Neuronal stem cell (in vitro differentiated cells): ENCODE results near the gene SORBS1.
"Not testable (repeated sequence)": the region's sequence is repeated elsewhere in the genome, so short reads cannot be mapped to it uniquely, and the experiment has no call there.

ENCODE experiments used
- DNase-seq: peaks from one replicate; pipeline ENCODE4 v3.0.0-alpha.2; 2013; ENCODE audit warnings: low spot score
- H2AFZ ChIP-seq: one replicate; pipeline ENCODE4 v1.6.1; 2013; ENCODE audit warnings: mild to moderate bottlenecking, low read length, inconsistent platforms
- H2AK5ac ChIP-seq: 2 replicates; pipeline ENCODE4 v1.6.1; 2013; ENCODE audit warnings: low read depth, mild to moderate bottlenecking, inconsistent platforms, low read length, moderate library complexity, mixed read lengths
- H2BK120ac ChIP-seq: 2 replicates; pipeline ENCODE4 v1.6.1; 2013; ENCODE audit warnings: low read depth, mild to moderate bottlenecking, inconsistent platforms, low read length, moderate library complexity, mixed read lengths
- H2BK12ac ChIP-seq: one replicate; pipeline ENCODE4 v1.6.1; 2013; ENCODE audit warnings: low read length, inconsistent platforms
- H2BK15ac ChIP-seq: 2 replicates; pipeline ENCODE4 v1.6.1; 2013; ENCODE audit warnings: mild to moderate bottlenecking, low read length, inconsistent platforms, mixed read lengths
- H2BK5ac ChIP-seq: one replicate; pipeline ENCODE4 v1.6.1; 2013; ENCODE audit warnings: inconsistent platforms, mild to moderate bottlenecking, low read length, moderate library complexity
- H3K14ac ChIP-seq: one replicate; pipeline ENCODE4 v1.6.1; 2013; ENCODE audit warnings: low read length, inconsistent platforms
- H3K18ac ChIP-seq: 2 replicates; pipeline ENCODE4 v1.6.1; 2013; ENCODE audit warnings: low read length, inconsistent platforms
- H3K23ac ChIP-seq: 2 replicates; pipeline ENCODE4 v1.6.1; 2013; ENCODE audit warnings: low read depth, mild to moderate bottlenecking, mixed read lengths, low read length, inconsistent platforms; ENCODE audit not compliant: poor library complexity
- H3K27ac ChIP-seq: replicated peaks from 3 replicates; pipeline ENCODE4 v1.5.1; 2013; ENCODE audit warnings: low read length, inconsistent platforms
- H3K27me3 ChIP-seq, 3 experiments: 2 replicates each; pipeline ENCODE4 v1.6.1; 2013; ENCODE audit warnings: low read length in 3 of 3, mild to moderate bottlenecking in 2 of 3, inconsistent platforms in 1 of 3, low read depth in 1 of 3, mixed read lengths in 1 of 3, moderate library complexity in 1 of 3; ENCODE audit not compliant: control insufficient read depth in 3 of 3, insufficient read depth in 3 of 3
- H3K36me3 ChIP-seq, 2 donors: replicated peaks in 1 of 2; 2 replicates each; pipeline ENCODE4 v1.6.1; 2013; ENCODE audit warnings: low read length in 2 of 2; ENCODE audit not compliant: control insufficient read depth in 2 of 2, insufficient read depth in 2 of 2
- H3K4ac ChIP-seq: 2 replicates; pipeline ENCODE4 v1.6.1; 2013; ENCODE audit warnings: inconsistent platforms, mild to moderate bottlenecking, low read length, moderate library complexity
- H3K4me1 ChIP-seq, 2 donors: 1 replicate in 1 of 2; 2 replicates in 1 of 2; pipeline ENCODE4 v1.6.1; 2013; ENCODE audit warnings: low read length in 2 of 2, low read depth in 1 of 2; ENCODE audit not compliant: control insufficient read depth in 2 of 2, insufficient read depth in 1 of 2
- H3K4me2 ChIP-seq: one replicate; pipeline ENCODE4 v1.6.1; 2013; ENCODE audit warnings: mild to moderate bottlenecking, low read length, inconsistent platforms; ENCODE audit not compliant: insufficient read depth, poor library complexity, severe bottlenecking
- H3K4me3 ChIP-seq, 2 donors: 2 replicates each; pipeline ENCODE4 v1.5.1; 2013; ENCODE audit warnings: low read length in 2 of 2, mild to moderate bottlenecking in 2 of 2, inconsistent platforms in 1 of 2, moderate library complexity in 1 of 2
- H3K79me1 ChIP-seq: one replicate; pipeline ENCODE4 v1.6.1; 2013; ENCODE audit warnings: low read depth, mild to moderate bottlenecking, inconsistent platforms, low read length, moderate library complexity
- H3K9ac ChIP-seq: one replicate; pipeline ENCODE4 v1.6.1; 2013; ENCODE audit warnings: mild to moderate bottlenecking, low read depth, low read length, inconsistent platforms; ENCODE audit not compliant: poor library complexity
- H3K9me3 ChIP-seq, 2 donors: replicated peaks in 1 of 2; 2 replicates each; pipeline versions ENCODE3 to v1.6.1; 2013; ENCODE audit warnings: low read length in 2 of 2, mild to moderate bottlenecking in 2 of 2, inconsistent platforms in 1 of 2, low read depth in 1 of 2, mixed read lengths in 1 of 2, moderate library complexity in 1 of 2; ENCODE audit not compliant: control insufficient read depth in 2 of 2, insufficient read depth in 1 of 2
- H4K8ac ChIP-seq: one replicate; pipeline ENCODE4 v1.6.1; 2013; ENCODE audit warnings: low read depth, mild to moderate bottlenecking, inconsistent platforms, low read length, moderate library complexity
- H4K91ac ChIP-seq: one replicate; pipeline ENCODE4 v1.6.1; 2013; ENCODE audit warnings: low read length, low read depth, mild to moderate bottlenecking, inconsistent platforms; ENCODE audit not compliant: poor library complexity
- WGBS, 2 donors: extraction: QIAGEN DNeasy Blood & Tissue Kit; methylation state at CpG; one replicate each; pipeline ENCODE4 v1.1.7; 2013; ENCODE audit warnings: missing lambda C conversion rate in 2 of 2, mixed read lengths in 1 of 2; ENCODE audit not compliant: insufficient read length in 2 of 2, insufficient replicate concordance in 1 of 2; ENCODE audit errors: extremely low coverage in 2 of 2; 5-methylcytosine and 5-hydroxymethylcytosine counted together

SORBS1 gene

DNA sequence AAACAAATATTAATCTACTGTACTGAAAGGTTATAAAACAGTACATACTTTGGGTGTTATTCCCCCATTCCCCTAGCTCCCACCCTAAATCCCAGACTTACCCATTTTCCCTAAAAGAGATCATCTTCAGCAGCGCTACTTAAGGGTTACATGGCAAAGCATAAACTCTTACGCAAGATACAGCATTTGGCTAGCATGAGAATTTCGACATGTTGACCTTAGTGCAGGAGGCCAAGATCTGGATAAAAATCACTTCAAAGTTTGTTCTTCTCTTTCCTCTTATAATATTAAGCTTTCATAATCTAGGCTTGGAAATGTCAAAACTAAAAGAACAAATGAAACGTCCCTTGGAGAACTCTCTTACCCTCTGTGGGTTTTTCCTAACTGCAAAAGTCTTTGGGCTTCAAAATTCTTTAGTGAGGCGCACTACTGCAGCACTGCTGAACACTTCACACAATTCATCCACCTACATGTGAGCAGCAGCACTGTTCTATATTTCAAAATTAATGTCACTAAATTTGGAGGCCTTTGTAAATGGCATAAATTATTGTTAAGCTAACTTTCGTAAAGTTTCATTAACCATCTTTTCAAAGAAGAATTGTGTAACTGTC, 210.8 kb downstream of the SORBS1 start:
- no peak overlapping the region for H2AK5ac ChIP-seq
- H2BK12ac ChIP-seq: no peak overlapping the region
- no peak overlapping the region for H2BK120ac ChIP-seq
- no peak overlapping the region for H3K9ac ChIP-seq
- H3K79me1 ChIP-seq: no peaks in the 10 kb centered on the region
- H3K4me1 ChIP-seq: peaks cover 0 to 10% of the 10 kb centered on the region in 2 donors
- no peaks in the 10 kb centered on the region for H3K27me3 ChIP-seq
- no peak overlapping the region for H2AFZ ChIP-seq
- H4K91ac ChIP-seq: no peak overlapping the region
- no peak overlapping the region for H3K14ac ChIP-seq
- H3K4me3 ChIP-seq: no peak overlapping the region
- no peak overlapping the region for H3K4me2 ChIP-seq
- H3K4ac ChIP-seq: no peak overlapping the region
- no peaks in the 10 kb centered on the region for H3K9me3 ChIP-seq
- no peak overlapping the region for H3K23ac ChIP-seq
- H3K36me3 ChIP-seq: peaks cover 0 to 2% of the 10 kb centered on the region in 2 donors
- H4K8ac ChIP-seq: no peak overlapping the region
- H2BK15ac ChIP-seq: no peak overlapping the region
- no peak overlapping the region for H3K27ac ChIP-seq
- no peak overlapping the region for H2BK5ac ChIP-seq
- H3K18ac ChIP-seq: no peak overlapping the region
- DNase-seq: no peak
- WGBS, 2 donors: no CpG with 5 or more reads among the region's 6 CpGs

- not testable (repeated sequence) for DNase-seq, H3K27me3 ChIP-seq, H3K4me2 ChIP-seq, H4K8ac ChIP-seq, H2BK15ac ChIP-seq, H2AFZ ChIP-seq, H3K9me3 ChIP-seq, H2BK12ac ChIP-seq, H2AK5ac ChIP-seq, H3K9ac ChIP-seq, H2BK5ac ChIP-seq, H3K4me3 ChIP-seq, H3K36me3 ChIP-seq, H2BK120ac ChIP-seq, H3K79me1 ChIP-seq, H4K91ac ChIP-seq, H3K14ac ChIP-seq, H3K23ac ChIP-seq, H3K27ac ChIP-seq, H3K4ac ChIP-seq, H3K18ac ChIP-seq
- peaks cover 0 to 14% of the 10 kb centered on the region in 2 donors for H3K4me1 ChIP-seq
- WGBS, 2 donors: no CpG with 5 or more reads among the region's 7 CpGs
These were observed 213.8 kb downstream of the SORBS1 start for GRCh38 chr10:95347402-95347766.

GRCh38 chr10:95346715-95347401, 214.3 kb downstream of the SORBS1 start:
- Histone ChIP-seq H3K4me3 (no peak overlapping the region), H3K18ac (no peak overlapping the region), H4K91ac (no peak overlapping the region), H3K4ac (no peak overlapping the region), H3K36me3 (no peaks in the 10 kb centered on the region), H2AK5ac (no peak overlapping the region), H2BK12ac (no peak overlapping the region), H2AFZ (no peak overlapping the region), H3K79me1 (no peaks in the 10 kb centered on the region), H2BK15ac (no peak overlapping the region), H4K8ac (no peak overlapping the region), H3K9me3 (no peaks in the 10 kb centered on the region), H3K23ac (no peak overlapping the region), H2BK120ac (no peak overlapping the region), H3K4me1 (peaks cover 0 to 14% of the 10 kb centered on the region in 2 donors), H3K27me3 (no peaks in the 10 kb centered on the region), H3K27ac (peak overlapping the region; percentile 22), H3K4me2 (no peak overlapping the region), H2BK5ac (no peak overlapping the region), H3K14ac (no peak overlapping the region), H3K9ac (no peak overlapping the region)
- peak; percentile 32 for DNase-seq
- no CpG with 5 or more reads among the region's 2 CpGs for WGBS, 2 donors

GRCh38 chr10:95343573-95343972, 217.6 kb downstream of the SORBS1 start:
- no peak overlapping the region for H3K9ac ChIP-seq
- H3K36me3 ChIP-seq: no peaks in the 10 kb centered on the region
- no peak overlapping the region for H2BK15ac ChIP-seq
- H2AFZ ChIP-seq: no peak overlapping the region
- H2BK5ac ChIP-seq: no peak overlapping the region
- DNase-seq: no peak
- no peaks in the 10 kb centered on the region for H3K9me3 ChIP-seq
- H3K4me3 ChIP-seq: no peak overlapping the region
- no peak overlapping the region for H2AK5ac ChIP-seq
- no peak overlapping the region for H3K18ac ChIP-seq
- H3K79me1 ChIP-seq: no peaks in the 10 kb centered on the region
- H3K4me2 ChIP-seq: no peak overlapping the region
- no peak overlapping the region for H3K4ac ChIP-seq
- H4K8ac ChIP-seq: no peak overlapping the region
- H3K4me1 ChIP-seq: peaks cover 2 to 11% of the 10 kb centered on the region in 2 donors
- H2BK12ac ChIP-seq: no peak overlapping the region
- no peak overlapping the region for H4K91ac ChIP-seq
- WGBS, 2 donors: no CpG with 5 or more reads among the region's 6 CpGs
- H3K27ac ChIP-seq: no peak overlapping the region
- no peak overlapping the region for H3K14ac ChIP-seq
- no peak overlapping the region for H3K23ac ChIP-seq
- H3K27me3 ChIP-seq: no peaks in the 10 kb centered on the region
- H2BK120ac ChIP-seq: no peak overlapping the region
